ACHN (cell line): Measurements from ENCODE around the gene RAD18.

Experiments used
- DNase-seq: peaks from one replicate; pipeline ENCODE4 v3.0.0-alpha.2; 2015
- in situ Hi-C: cut with HindIII; loops from 2 replicates; pipeline ENCODE4 v1.10.0; 2017; ENCODE audit warnings: low sequenced_read_pairs, low pct_ligation_motif_present, low pct_unique_long_range_greater_than_20kb

The RAD18 gene

DNA sequence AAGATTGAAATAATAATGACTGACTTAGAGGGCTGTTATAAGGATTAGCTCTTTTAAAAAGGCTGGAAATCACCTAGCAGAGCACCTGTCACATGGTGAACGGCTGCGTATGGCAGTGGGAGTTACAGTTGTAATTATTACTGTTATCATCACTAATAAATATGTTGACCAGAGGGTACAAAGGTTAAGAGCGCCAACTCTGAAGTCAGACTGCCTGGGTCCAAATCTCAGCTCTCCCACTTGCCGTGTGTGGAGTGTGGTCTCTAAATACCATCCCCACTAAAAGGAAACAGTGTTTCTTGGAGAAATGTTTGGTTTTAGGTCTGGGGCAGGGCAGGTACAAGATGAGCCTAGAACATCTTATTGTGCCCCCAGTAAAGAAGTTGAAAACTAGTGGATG lies 6.0 kb upstream of the RAD18 start:
- in situ Hi-C loops: no loop called here

DNA sequence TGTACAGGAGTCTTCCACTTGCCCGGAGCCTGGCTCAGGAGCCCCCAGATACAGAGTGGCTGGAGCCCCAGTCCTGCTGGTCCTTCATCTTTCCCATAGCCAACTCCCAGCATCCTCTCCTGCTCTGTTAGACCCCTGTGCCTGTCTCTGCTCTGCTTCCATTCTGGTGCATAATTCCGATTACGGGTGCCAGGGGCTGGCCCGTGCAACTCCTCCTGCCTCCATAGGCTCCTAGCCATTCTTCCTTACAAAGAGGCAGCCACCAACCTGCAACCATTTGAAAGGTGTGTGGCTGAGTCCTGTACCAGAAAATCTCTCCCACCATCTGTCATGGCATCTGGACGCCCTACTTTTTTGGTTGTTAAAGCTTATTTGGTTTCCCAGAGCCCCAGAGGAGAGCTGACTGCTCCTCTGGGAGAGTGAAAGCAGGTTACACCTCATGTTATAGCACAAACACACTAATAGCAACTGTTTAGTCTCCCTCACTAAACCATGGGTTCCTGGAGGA lies 5.2 kb upstream of the RAD18 start:
- no peak for DNase-seq
- in situ Hi-C loops: no loop called here

More for the DNA sequence above, 6.0 kb upstream of the RAD18 start:
- DNase-seq: no peak

DNA sequence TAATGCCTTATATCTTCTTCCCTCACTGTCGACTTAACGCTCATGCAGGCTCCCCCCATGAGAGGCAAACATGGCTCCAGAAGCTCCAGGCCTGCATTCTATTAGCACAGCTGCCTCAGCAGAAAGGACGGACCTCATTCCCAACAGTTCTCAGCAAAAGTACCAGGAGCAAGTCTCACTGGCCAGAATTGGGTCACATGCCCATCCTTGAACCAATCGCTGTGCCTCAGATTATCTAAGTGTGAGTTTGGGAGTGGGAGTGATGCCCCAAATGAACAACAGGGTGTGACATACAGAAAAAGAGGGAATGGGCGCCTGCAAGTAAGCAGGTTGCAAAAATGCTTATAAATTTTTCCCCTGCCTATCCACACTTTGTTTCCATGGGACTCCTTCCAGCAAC lies 4.3 kb upstream of the RAD18 start:
- DNase-seq: no peak
- in situ Hi-C loops: no loop called here

DNA sequence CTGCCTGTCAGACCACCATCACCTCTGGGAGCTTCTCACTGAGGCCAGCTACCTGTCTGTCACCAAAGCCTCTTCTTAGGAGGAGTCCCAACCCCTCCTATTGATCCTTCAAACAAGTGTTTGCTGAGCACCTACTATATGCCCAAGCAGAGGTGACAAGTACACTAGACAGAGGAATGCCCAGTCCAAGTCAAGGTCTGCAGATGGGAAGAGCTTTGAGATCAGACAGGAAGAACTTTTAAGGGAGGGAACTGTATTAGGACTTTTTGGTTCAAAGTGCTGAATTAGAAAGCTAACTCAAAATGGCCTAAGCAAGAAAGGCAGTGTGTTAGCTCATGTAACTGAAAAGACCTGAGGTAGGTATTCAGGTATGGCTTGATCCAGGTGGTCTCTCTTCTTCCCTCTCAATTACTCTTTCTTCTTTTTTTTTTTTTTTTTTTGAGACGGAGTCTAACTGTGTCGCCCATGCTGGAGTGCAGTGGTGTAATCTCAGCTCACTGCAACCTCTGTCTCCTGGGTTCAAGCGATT lies 3.6 kb upstream of the RAD18 start:
- in situ Hi-C loops: no loop called here
- no peak for DNase-seq

DNA sequence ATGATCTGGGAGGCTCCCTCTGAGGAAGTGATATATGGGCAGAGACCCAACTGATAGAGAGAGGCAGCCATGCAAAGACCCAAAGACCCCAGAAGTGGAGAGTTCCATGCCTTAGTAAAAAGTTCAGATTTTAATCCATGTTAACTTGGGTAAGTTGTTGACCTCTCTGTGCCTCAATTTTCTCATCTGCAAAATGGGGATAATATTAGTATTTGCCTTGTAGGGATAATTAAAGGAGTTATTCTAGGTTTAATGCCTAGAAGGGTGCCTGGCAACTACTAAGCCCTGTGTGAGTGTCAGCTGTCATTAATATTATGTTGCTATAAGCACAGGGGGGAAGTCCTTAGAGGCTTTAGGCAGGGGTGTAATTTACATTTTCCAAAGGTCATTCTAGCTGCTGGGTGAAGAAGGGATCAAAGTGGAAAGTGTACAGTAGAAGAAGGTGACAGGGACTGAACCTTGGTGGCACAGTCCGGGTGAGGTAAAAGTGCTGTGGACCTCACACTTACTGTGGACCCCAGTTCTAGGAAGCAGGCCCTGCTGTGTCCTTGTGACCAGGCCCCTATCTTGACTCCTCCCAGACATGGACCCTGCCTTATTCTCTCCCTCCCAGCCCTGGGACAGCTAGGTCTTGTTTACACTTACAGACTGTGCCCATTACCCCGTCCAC lies 3.0 kb upstream of the RAD18 start:
- DNase-seq: no peak

DNA sequence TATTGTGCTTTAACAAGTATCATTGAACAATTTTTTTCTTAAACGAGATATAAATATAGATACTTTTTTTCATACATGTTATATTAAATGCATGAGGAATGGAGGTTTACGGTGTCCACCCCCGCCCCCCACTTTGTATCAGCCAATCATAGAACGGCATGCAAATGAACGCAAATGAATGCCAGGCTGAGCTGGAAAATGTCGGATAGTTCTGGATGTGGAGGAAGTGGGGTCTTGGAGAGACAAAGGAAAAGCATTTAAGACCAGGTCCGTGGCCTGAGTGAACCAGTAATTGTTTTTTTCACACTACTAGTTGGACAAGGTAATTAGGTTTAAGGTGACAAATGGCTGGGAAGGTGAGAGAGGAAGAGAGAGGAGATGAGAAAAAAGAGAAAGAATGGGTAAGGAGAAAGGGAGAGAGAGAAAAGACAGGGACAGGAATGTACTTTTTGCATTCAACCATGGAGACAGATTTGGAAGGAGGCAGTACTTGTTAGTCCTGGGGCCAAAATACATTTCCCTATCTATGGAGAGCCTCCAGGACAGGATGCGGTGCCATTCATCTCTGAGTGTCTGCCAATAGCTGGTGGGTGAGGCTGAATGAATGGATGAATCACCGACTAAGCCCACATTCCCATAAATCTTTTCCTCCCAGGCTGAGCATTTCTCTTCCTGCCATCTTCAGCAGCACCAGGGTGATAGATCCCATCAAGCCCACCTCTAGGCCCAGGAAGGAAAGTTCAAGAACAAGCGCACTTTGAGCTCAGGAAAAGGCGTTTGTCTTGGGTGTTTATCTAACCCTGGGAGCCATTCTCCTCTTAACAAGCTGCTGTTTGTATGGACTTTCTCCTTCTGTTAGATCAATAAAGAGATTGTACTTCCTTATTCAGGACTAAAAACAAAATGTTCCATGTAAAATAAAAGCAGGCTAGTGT lies 1.4 kb upstream of the RAD18 start:
- in situ Hi-C loops: no loop called here
- peak; percentile 78 for DNase-seq

More for the DNA sequence above, 3.0 kb upstream of the RAD18 start:
- in situ Hi-C loops: no loop called here

DNA sequence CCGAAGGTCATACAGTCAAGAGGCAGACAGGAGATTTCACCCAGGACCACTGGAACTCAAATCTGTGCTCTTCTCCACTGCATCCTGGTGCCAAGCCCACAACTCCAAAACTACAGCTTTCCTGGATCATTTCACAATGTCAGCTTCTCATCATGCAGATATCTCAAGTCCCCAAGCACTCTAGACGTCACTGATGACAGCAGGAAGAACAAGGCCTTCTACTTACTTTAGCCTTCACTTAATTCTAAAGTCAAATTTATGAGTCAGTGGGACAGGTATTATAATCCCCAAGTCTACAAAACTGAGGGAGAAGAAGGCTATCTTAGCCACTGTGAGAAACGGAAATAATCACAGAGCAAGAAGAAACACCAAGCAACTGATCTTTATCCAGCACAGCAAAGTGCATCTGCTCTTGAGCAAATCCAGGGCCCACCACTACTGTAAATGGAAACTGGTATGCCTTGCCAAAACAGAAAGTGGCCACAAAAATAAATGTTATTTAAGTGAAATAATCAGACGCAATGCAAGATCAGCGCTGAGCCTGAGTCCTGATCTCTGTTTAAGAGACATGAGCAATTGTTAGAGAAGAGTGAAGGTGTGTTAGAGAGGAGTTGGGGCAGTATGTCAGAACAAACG lies 928 bp downstream of the RAD18 start:
- in situ Hi-C loops: no loop called here
- DNase-seq: peak; percentile 4

DNA sequence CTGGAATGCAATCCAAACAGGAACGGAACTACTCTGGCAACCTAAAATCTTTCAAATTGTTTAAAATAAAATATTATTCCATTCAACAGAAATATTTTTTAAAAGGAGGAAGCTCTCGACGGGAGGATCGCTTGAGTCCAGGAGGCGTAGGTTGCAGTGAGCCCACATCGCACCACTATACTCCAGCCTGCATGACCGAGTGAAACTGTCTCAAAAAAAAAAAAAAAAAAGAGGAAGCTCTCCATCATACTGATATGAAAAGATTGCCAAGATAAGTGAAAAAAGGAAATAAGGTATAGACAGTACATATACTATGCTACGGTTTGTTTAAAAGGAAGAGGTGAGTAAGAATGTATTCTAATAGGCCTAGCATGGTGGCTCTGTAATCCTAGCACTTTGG lies 3.6 kb downstream of the RAD18 start:
- in situ Hi-C loops: no loop called here
- no peak for DNase-seq

DNA sequence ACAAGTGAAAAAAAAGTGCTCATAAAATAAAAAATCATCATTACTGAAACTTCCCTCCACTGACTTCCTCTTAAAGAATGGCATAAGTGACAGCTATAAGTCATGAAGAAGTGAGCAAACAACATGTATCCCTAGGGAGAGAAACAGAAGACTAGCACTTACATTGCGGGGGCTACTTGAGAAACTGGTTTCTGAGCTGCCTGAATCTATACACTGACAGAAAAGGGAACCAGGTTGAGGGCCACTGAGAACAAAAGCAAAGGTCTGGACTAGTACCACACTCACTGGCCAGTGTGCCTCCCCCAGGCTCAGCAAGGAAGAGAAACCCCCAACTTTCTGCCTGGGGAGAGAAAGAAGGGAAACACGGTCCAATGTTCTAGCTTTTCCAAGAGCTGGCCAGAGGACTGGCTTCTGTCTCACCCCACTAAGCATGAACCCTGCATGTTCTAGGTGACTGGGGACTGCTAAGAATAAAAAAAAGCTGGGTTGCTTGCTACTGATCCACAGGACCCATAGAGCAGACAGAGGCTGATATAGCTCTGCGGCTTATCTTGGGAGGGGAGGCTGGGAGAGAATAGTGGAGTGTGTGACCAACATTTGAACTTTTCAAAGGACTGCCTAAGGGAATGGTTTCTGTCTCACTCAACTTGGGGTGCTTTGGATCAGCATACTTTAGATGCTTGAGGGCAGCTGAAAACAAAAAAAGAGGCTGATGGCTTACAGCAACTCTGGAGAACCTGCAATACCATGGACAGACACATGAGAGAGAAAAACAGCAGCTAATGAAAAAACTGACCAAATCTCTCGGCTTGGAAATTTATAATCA lies 8.1 kb downstream of the RAD18 start:
- no peak for DNase-seq
- in situ Hi-C loops: no loop called here

DNA sequence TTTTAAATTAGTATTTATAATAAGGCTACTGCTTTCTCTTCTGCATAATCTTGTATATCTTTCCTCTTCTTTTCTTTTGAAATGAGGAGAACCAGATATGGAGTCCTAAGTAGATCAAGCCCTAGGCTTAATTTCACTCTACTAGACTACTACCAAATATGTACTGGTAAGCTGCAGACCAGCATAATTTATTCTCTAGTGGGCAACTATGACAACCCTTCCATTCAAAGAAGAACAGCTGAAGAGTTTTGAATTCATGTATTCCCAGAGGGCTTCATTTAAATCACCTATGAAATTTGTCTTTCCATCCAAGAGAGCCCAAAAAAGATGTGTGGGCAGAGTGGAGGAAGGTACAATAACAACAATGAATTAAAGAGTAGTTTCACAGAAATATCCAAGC lies 10.0 kb downstream of the RAD18 start:
- in situ Hi-C loops: no loop called here
- no peak for DNase-seq

DNA sequence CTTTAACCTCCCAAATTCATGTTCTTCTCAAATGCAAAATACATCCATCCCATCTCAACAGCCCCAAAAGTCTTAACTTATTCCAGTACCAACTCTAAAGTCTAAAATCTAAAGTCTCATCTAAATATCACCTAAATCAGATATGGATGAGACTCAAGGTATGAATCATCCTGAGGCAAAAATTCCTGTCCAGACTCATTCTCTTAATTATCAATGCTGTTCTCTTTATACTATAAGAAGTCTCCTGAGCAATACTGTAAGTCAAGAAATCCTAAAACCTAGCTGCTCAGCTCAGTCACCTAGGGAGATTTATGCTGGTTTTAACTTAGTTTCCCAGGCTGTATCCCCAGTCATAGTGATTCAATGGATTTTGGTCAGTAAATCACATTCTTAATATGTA lies 11.1 kb downstream of the RAD18 start:
- in situ Hi-C loops: no loop called here
- no peak for DNase-seq

DNA sequence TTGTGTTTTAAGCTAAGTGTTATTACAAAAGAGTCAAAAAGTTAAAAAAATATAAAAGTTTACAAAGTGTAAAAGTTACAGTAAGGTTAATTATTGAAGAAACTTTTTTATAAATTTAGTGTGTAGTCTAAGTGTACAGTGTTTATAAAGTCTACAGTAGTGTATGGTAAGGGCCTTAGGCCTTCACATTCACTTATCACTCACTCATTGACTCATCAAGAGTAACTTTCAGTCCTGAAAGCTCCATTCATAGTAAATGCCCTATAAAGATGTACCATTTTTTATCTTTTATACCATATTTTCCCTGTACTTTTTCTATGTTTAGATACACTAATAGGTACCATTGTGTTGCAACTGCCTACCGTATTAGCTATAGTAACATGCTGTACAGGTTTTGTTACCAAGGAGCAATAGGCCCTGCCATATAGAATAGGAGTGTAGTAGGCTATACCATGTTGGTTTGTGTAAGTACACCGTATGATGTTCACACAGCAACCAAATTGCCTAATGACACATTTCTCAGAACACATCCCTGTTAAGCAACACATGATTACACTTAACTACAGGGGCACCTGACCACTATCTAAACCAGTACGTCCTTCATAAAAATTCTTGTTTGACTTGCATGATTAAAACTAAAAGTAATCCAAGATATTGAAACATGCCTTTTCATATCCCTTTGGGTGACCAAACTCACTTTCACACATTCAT lies 17.2 kb downstream of the RAD18 start:
- in situ Hi-C loops: no loop called here
- DNase-seq: no peak

DNA sequence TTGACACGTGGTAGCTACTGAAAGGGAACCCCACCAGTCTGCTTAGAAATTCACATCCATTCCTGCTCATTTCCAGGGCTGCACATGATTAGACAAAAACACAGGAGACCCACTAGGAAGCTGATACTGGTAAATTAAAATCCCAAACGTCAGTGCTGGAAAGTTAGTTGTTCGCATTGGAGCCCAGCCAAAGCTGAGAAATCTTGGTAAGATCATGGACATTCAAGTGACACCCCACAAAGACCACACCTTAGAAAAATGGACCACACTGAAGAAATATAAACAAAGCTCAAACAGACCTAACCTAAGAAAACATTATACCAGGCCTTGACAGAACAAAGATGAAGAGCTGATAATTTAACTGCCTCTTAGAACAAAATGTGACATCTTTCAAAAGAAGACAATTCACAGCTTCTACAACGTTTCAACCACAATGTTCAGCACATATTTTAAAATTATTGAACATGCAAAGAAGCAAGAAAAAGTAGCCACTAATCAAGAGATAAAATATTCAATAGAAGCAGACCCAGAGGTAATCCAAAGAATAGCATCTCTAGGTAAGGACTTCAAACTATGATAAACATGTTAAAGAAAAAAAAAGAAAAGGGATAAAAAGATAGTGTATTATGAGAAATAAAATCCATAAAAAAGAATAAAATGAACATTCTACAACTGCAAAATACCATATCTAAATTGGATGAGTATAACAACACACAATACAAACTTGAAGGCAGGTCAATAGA lies 20.4 kb downstream of the RAD18 start:
- DNase-seq: no peak
- in situ Hi-C loops: no loop called here

DNA sequence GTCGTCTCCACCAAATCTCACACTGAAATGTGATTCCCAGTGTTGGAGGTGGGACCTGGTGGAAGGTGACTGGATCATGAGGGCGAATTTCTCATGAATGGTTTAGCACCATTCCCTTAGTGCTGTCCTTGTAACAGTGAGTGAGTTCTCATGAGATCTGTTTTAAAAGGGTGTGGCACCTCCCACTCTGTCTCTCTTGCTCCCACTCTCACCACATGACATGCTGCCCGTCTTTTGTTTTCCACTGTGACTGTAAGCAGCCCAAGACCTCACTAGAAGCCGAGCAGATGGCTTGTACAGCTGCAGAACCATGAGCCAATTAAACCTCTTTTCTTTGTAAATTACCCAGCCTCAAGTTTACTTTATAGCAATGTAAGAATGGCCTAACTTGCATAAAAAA lies 21.2 kb downstream of the RAD18 start:
- no peak for DNase-seq
- in situ Hi-C loops: no loop called here

DNA sequence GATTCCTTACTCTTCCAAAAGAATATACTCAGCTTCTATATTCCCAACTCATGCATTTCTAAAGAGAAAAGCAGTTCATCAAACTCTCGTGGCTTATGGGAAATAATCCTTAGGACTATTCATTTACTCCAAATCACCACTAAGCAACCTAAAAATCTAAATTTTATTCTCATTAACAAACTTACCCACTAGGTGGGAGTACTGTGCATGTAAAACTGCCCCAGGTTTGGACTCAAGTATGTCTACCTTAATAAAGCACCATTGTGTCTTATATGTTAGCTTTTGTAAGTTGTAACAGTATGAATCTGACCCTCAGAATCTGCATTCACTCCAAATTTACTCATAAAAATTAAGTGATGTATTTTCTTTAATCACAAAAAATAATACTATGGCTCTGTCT lies 25.3 kb downstream of the RAD18 start:
- DNase-seq: peak; percentile 66
- in situ Hi-C loops: no loop called here

DNA sequence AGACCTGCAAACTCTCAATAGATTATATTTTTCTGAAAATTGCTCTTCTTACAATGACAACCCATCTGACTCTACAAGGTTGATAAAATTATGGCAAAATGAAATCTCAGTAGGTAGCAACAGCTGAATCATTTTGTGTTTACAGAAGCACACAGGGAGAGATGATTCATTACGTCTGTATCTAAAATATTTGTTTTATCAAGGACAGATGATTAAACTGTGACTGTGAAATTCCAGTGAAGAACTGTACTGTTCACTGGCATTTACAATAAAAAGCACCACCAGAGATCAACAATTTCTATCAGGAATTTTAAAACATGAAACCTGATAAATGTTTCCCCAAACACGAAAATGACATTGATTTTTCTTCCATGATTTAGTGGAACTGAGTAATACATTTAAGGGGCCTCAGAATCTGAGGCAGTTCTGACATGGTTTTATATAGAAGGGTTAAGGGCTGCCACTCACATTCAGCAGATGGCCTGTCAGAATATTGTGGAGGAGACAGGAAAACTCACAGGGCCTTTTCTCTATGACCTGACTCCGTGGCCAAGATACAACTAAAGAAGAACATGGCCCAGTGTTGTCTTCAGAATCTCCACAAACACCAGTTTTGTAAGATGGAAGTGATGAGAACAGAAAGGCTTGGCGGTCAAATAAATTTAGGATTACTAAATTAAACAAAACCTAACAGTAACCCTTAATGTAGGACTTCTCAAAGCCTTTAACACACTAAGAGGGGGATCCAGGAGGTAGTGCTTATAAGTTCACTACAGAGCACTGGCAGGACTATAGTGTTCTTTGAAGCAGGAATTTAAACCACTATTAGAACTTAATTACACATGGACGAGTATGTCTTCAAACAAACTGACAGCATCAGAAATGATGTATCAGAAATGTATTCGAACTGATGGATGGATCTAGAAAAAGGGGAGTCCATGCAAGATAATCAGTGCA lies 25.9 kb downstream of the RAD18 start:
- in situ Hi-C loops: no loop called here
- peak; percentile 89 for DNase-seq
